WTC11 (cell line): ENCODE results near the gene PRKN. TPM values are rescaled to one million over a fixed set of nuclear protein-coding genes. Genes with fewer than 3 reads are reported as not detected.

Experiments
- ATAC-seq: fragments of 200-7000 bp; cut with Tn5 transposase; 2 replicates; pipeline ENCODE4 v1.10.0; 2021; ENCODE audit warnings: mild to moderate bottlenecking, moderate library complexity
- CTCF ChIA-PET: fragments of 300-600 bp; sonication (Branson Sonifier 250); formaldehyde crosslinking; loops from one replicate; lab custom pipeline; 2021; ENCODE audit warnings: antibody characterized with exemption; lab: Charles Lee
- POLR2A ChIA-PET: fragments of 350-600 bp; sonication (Branson Sonifier 250); formaldehyde crosslinking; loops from one replicate; lab custom pipeline; 2021; ENCODE audit warnings: antibody characterized with exemption; lab: Charles Lee
- DNase-seq: peaks from one replicate; pipeline ENCODE4 v3.0.0; 2021; ENCODE audit warnings: low spot score
- H3K27ac Mint-ChIP-seq: 2 replicates; pipeline ENCODE4 v1.8.0; 2021; ENCODE audit warnings: mixed read lengths
- H3K27me3 Mint-ChIP-seq: 2 replicates; pipeline ENCODE4 v1.8.0; 2021; ENCODE audit warnings: low read depth, mild to moderate bottlenecking, moderate library complexity, mixed read lengths
- H3K36me3 Mint-ChIP-seq: 2 replicates; pipeline ENCODE4 v1.8.0; 2021; ENCODE audit warnings: mixed read lengths
- H3K4me1 Mint-ChIP-seq: 2 replicates; pipeline ENCODE4 v1.8.0; 2022; ENCODE audit warnings: mixed read lengths
- H3K4me3 Mint-ChIP-seq: 2 replicates; pipeline ENCODE4 v1.8.0; 2021; ENCODE audit warnings: mild to moderate bottlenecking, moderate library complexity, mixed read lengths
- H3K9me3 Mint-ChIP-seq: 2 replicates; pipeline ENCODE4 v1.8.0; 2021; ENCODE audit warnings: mixed read lengths
- ARID4B ChIP-seq: sonication (generic); formaldehyde crosslinking; IDR thresholded peaks from 2 replicates; pipeline ENCODE4 v1.8.0; 2023; ENCODE audit warnings: missing genetic modification reagents, mild to moderate bottlenecking, borderline replicate concordance
- EMX1 ChIP-seq: fragments of 250-450 bp; sonication (Bioruptor Pico); IDR thresholded peaks from 2 replicates; pipeline ENCODE4 v1.8.0; 2021; ENCODE audit warnings: mild to moderate bottlenecking
- GABPB1 ChIP-seq: sonication (generic); formaldehyde crosslinking; IDR thresholded peaks from 2 replicates; pipeline ENCODE4 v1.8.1; 2023; ENCODE audit warnings: mild to moderate bottlenecking, missing genetic modification reagents
- KAT7 ChIP-seq: sonication (generic); formaldehyde crosslinking; IDR thresholded peaks from 2 replicates; pipeline ENCODE4 v1.8.1; 2023; ENCODE audit warnings: missing genetic modification reagents, mild to moderate bottlenecking, borderline replicate concordance
- MXD4 ChIP-seq: fragments of 250-450 bp; sonication (Bioruptor Pico); IDR thresholded peaks from 2 replicates; pipeline ENCODE4 v1.8.0; 2021; ENCODE audit warnings: mild to moderate bottlenecking, moderate library complexity, borderline replicate concordance
- NFE2L1 ChIP-seq: sonication (generic); formaldehyde crosslinking; IDR thresholded peaks from 2 replicates; pipeline ENCODE4 v1.8.1; 2023; ENCODE audit warnings: missing genetic modification reagents
- SMAD3 ChIP-seq: sonication (generic); formaldehyde crosslinking; IDR thresholded peaks from 2 replicates; pipeline ENCODE4 v1.8.0; 2022; ENCODE audit warnings: missing genetic modification reagents, mild to moderate bottlenecking, borderline replicate concordance
- STAT6 ChIP-seq: sonication (generic); formaldehyde crosslinking; conservative IDR thresholded peaks from 2 replicates; pipeline ENCODE4 v1.8.1; 2023; ENCODE audit warnings: mild to moderate bottlenecking, low read depth, missing genetic modification reagents, moderate library complexity
- USF2 ChIP-seq: sonication (generic); formaldehyde crosslinking; IDR thresholded peaks from 2 replicates; pipeline ENCODE4 v1.8.1; 2023; ENCODE audit warnings: mild to moderate bottlenecking, missing genetic modification reagents, moderate library complexity
- ZBTB21 ChIP-seq: sonication (generic); formaldehyde crosslinking; IDR thresholded peaks from 2 replicates; pipeline ENCODE4 v1.8.1; 2023; ENCODE audit warnings: mild to moderate bottlenecking, missing genetic modification reagents, borderline replicate concordance
- ZNF121 ChIP-seq: sonication (generic); formaldehyde crosslinking; IDR thresholded peaks from 2 replicates; pipeline ENCODE4 v1.8.0; 2023; ENCODE audit warnings: missing genetic modification reagents
- ZNF671 ChIP-seq: fragments of 250-450 bp; sonication (Bioruptor Pico); IDR thresholded peaks from 2 replicates; pipeline ENCODE4 v1.8.0; 2021; ENCODE audit warnings: mild to moderate bottlenecking
- total RNA-seq: library from RNA; stranded (reverse); gene quantifications from 3 replicates; pipeline ENCODE4 v1.2.3, GENCODE V29; 2021
- TF ChIP-seq, protein P1 (sequence below): fragments of 250-450 bp; sonication (Bioruptor Pico); IDR thresholded peaks from 2 replicates; pipeline ENCODE4 v2.1.2; 2022; ENCODE audit warnings: mild to moderate bottlenecking, moderate library complexity
- TF ChIP-seq, protein P2 (sequence below): fragments of 250-450 bp; sonication (Bioruptor Pico); conservative IDR thresholded peaks from 2 replicates; pipeline ENCODE4 v1.9.0; 2021; ENCODE audit warnings: mild to moderate bottlenecking

Gene PRKN
- total RNA-seq, 1 experiment from 2014 or later = 0.59 TPM

GRCh38 chr6:161996783-161997182 is 730.8 kb downstream of the PRKN start:
- ATAC-seq (no peak), DNase-seq (no peak)
- H3K27ac Mint-ChIP-seq = no peak overlapping the region
- no peaks in the 10 kb centered on the region for H3K27me3 Mint-ChIP-seq
- ChIA-PET POLR2A (no interaction called here), CTCF (no interaction called here)
- H3K4me1 Mint-ChIP-seq = no peaks in the 10 kb centered on the region
- H3K9me3 Mint-ChIP-seq = no peaks in the 10 kb centered on the region
- H3K4me3 Mint-ChIP-seq = no peak overlapping the region
- no peak for TF ChIP-seq GABPB1
- TF ChIP-seq, protein P1, sequence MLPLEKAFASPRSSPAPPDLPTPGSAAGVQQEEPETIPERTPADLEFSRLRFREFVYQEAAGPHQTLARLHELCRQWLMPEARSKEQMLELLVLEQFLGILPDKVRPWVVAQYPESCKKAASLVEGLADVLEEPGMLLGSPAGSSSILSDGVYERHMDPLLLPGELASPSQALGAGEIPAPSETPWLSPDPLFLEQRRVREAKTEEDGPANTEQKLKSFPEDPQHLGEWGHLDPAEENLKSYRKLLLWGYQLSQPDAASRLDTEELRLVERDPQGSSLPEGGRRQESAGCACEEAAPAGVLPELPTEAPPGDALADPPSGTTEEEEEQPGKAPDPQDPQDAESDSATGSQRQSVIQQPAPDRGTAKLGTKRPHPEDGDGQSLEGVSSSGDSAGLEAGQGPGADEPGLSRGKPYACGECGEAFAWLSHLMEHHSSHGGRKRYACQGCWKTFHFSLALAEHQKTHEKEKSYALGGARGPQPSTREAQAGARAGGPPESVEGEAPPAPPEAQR (CRISPR knock-in tag) = no peak
- TF ChIP-seq NFE2L1 (CRISPR knock-in tag) = no peak
- no peak for TF ChIP-seq EMX1 (CRISPR knock-in tag)
- no peak for TF ChIP-seq SMAD3
- TF ChIP-seq ZNF121 (CRISPR knock-in tag) = no peak
- no peak for TF ChIP-seq STAT6 (CRISPR knock-in tag)
- no peak for TF ChIP-seq ARID4B (CRISPR knock-in tag)
- TF ChIP-seq, protein P2, sequence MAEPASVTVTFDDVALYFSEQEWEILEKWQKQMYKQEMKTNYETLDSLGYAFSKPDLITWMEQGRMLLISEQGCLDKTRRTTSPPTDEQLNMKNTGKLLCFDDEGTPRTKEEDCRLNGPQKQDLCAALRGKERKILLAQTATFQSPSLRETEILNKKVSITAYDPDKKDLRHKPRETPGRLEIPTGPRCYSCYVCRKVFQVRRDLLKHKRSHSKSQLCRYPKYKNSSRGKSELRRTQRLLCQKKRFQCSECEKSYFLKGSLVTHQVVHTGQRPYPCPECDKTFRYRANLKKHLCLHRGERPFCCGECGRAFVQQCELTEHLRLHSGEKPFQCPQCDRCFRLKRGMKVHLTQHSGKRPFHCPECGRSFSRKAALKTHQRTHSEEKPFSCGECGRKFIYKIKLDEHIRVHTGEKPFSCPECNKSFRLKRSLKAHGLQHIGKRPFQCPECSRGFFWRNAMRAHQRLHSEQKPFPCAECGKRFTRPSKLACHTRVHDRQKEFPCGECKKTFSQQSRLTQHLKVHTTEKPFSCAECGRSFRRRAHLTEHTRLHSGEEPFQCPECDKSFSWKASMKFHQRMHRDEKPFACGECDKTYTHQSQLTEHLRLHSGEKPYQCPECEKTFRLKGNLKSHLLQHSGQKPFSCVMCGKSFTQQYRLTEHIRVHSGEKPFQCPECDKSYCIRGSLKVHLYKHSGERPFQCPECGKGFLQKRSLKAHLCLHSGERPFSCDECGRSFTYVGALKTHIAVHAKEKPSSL (CRISPR knock-in tag) = no peak
- TF ChIP-seq ZNF671 (CRISPR knock-in tag) = no peak
- TF ChIP-seq ZBTB21 (CRISPR knock-in tag) = no peak
- TF ChIP-seq KAT7 (CRISPR knock-in tag) = no peak
- TF ChIP-seq USF2 (CRISPR knock-in tag) = no peak
- no peak for TF ChIP-seq MXD4 (CRISPR knock-in tag)
- H3K36me3 Mint-ChIP-seq = no peaks in the 10 kb centered on the region
